ENCODE results near the gene FUT8.
A peak's percentile ranks its signal among the peaks of the same experiment; 100 is the strongest.

The FUT8 gene

DNA sequence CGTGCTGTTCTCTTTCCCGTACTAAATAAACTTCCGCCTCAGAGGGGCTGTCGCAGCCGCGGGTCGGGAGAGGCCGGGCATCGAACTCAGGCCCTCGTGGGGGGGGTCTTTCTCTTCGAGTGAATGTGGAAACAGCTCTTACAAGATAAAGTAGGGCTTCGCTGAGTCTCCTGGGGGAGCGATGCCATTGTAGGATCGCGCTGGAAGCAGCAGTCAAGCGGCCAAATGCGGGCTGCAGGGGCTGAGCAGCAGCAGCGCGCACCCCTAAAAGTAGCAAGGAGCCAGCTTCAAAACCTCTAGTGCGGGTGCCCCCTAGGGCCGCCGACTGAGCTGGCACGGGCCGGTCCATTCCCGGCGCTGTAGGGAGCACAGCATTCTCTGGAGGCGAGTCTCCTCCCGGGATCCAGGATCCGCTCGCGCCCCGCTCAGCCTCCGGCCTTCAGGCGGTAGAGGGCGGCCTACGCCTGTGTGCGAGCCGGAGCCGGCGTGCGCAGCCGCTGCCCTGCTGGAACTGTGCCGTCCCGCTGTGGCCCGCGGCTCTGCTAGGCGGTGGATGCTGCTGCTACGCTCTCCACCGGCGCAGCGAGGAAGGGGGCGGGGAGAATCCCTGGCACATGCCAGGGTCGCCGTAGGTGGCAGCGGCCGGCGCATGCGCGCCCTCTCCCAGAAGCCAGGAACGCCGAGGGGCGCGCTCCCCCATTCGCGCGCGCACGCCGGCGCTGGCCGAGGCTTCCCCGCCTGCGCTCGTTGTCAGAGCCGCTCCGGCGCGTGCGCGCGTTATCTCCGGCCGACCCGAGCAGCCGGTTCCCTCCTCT, at the start of gene FUT8:
Gene FUT8 (plus strand): TSS at position 699 of the 815 bp plus-strand sequence. CDS start 148,834 bp downstream, outside the sequence.
- DNase-seq (ENCODE audit: low read depth): peak; percentile 94

- DNase-seq (ENCODE audit: low read depth): no peak
These were observed 45.5 kb upstream of the FUT8 start for GRCh38 chr14:65366802-65367565.

DNA sequence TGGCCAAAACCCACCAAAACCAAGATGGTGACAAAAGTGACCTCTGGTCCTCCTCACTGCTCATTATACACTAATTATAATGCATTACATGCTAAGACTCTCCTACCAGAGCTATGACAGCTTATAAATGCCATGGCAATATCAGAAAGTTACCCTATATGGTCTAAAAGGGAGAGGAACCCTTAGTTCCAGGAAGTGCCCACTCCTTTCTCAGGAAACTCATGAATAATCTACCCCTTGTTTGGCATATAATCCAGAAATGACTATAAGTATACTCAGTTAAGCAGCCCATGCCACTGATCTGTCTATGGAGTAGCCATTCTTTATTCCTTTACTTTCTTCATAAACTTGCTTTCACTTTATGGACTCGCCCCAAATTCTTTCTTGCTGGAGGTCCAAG, 43.0 kb upstream of the FUT8 start:
- no peak for DNase-seq (ENCODE audit: low read depth)

GRCh38 chr14:65370801-65371248, 41.7 kb upstream of the FUT8 start:
- DNase-seq (ENCODE audit: low read depth): no peak

GRCh38 chr14:65371784-65372183, 40.7 kb upstream of the FUT8 start:
- no peak for DNase-seq (ENCODE audit: low read depth)

- no peak for DNase-seq (ENCODE audit: low read depth)
These were observed 39.4 kb upstream of the FUT8 start for GRCh38 chr14:65373016-65373670.

DNA sequence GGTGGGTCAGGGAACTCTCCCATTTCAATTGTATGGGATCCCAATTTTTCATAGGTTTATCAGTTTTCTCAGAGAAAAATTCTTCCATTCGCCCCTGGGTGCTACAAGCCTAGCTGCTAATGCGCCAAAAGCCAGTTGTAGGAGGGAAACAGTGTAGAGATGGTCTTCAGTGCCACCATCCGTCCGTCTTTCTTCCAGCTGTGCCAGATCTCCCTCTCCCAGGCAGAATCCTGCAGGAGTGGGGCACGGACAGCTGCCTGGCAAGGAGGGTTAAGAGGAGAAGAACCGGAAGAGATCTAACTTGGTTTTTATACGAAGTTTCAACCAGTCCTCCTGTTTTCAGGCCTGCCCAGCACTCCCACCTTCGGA, 38.9 kb upstream of the FUT8 start:
- no peak for DNase-seq (ENCODE audit: low read depth)

GRCh38 chr14:65377576-65377975, 35.0 kb upstream of the FUT8 start:
- DNase-seq (ENCODE audit: low read depth): no peak

- DNase-seq (ENCODE audit: low read depth): no peak
These were observed 29.9 kb upstream of the FUT8 start for GRCh38 chr14:65382586-65382985.

DNA sequence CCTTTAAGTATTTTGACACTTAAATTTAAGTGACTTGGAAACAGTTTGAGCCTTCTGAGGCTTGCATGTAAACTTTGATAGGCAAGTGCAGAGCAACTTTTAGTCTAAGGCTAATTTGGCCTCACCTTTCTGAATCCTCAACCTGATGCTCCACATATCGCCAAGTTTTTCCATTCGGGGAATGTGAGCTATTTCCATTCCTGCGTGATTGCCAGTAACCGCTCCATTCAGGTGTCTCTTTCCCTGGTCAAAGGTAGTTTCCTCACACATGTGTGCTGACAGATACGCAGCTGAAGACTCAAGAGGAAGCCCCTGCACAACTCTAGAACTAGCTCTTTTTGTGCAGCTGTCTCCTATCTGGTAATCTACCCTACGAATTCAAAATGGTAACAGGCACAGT, 25.4 kb upstream of the FUT8 start:
- DNase-seq (ENCODE audit: low read depth): no peak

DNA sequence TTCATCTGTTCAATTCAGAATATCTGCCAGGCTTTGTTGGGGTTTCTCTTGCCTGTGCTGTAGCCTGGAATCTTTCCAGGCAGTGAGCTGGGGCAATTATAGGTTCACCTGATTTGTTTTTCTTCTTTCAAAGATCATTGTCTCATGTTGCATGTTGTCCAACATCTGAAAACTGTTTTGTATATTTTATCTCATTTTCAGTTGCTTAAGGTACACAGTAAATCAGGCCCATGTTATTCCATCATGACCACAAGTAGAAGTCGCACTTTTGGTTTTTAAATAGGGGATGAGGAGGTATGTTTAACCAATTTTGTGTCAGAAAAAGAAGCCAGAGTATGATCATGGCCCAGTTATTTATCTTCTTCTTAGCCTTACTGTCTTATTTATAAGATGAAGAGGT, 24.9 kb upstream of the FUT8 start:
- no peak for DNase-seq (ENCODE audit: low read depth)

DNA sequence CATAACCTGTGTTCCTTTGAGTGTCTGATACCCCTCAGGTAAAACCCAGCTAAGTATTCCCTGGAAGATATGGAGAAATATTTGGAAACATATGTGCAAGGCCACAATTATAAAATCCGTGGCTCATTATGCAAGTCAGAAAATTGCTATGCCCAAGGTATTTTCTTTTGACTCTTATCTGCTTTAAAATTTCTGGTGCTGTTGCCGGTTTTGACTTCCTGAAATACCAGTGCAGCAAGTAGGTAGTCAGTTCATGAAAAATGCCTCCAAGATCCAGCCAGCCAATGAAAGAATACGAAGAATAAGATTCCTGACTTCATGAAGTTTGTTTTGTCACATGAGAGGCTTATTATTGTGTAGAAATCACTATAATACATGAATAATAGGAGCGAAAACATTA, 20.2 kb upstream of the FUT8 start:
- no peak for DNase-seq (ENCODE audit: low read depth)

- DNase-seq (ENCODE audit: low read depth): no peak
These were observed 16.2 kb upstream of the FUT8 start for GRCh38 chr14:65396082-65396910.

GRCh38 chr14:65403231-65403630, 9.3 kb upstream of the FUT8 start:
- no peak for DNase-seq (ENCODE audit: low read depth)

GRCh38 chr14:65408113-65408512, 4.4 kb upstream of the FUT8 start:
- DNase-seq (ENCODE audit: low read depth): no peak

DNA sequence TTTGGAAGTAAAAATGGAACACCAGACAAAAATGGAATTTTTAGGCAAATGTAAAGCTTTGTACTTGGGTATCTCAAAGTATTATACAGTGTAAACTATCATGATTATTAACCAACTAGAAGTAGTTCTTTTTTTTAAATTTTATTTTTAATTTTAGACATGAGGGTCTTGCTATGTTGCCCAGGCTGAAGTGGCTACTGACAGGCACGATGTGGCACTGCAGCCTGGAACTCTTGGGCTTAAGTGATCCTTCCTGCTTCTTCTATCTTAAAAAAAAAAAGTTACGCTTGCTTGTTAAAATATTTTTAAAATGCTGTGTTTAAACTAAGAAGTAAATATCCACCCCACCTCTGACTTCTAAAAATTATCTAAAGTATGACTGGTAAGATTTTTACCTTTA, 1.9 kb upstream of the FUT8 start:
- no peak for DNase-seq (ENCODE audit: low read depth)

DNA sequence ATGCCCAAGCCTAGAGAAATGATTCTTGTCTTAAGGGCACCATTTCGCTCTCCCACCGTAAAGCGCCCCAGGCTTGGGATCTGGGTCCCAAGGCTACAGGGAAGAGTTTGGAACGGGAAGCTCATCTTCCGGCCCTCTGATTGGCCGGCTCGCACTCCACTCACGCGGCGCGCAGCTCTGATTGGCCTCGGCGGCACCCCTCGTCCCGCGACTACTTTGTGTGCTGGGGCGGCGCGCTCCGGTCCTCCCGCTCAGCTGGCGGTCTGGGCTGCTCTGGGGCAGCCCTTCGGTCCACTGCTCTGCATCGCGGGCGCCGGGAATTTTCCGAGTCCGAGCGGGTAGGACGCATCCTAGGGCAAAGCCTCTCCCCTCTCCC, 886 bp upstream of the FUT8 start:
- peak; percentile 65 for DNase-seq (ENCODE audit: low read depth)

DNA sequence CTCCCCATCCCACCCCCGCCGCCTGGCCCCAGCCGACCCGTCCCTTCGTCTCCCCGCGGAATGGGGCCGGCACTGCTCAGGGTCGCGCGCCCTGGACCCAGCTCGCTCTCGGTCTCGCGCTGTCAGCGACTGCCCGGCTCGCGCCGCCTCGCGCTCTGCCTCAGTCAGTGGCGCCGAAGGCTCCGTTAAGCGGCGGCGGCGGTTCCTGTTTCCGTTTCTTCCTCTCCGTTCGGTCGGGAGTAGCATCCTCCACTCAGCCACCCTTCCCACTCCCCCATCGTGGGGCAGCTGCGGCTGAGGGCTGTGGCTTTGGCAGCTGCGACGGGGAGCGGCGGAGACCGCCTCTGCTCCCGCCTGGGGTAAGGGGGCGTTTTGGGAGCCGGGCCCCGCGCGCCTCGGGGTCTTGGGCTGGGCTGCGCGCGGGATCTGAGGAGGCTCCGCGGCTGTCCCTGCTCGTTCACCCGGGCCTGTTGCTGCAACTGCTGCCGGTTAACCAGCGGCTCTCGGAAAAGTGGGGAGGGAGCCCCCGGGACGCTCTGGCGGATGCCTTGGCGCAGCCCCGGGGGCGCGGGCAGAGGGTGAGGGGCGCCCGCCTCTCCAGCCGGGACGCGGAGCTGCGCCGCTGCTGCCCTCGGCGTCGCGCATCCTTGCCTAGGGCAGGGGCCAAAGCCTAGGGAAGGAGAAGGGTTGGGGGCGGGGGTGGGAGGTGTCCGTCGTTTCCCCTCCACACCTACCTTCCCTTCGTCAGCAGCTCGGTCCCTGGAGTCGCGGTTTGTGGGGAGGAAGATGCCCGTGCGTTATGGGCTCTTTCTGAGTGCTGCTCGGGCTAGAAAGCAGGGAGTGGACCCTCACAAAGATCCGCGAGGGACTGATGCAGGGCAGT, 567 bp downstream of the FUT8 start:
- peak; percentile 3 for DNase-seq (ENCODE audit: low read depth)

DNA sequence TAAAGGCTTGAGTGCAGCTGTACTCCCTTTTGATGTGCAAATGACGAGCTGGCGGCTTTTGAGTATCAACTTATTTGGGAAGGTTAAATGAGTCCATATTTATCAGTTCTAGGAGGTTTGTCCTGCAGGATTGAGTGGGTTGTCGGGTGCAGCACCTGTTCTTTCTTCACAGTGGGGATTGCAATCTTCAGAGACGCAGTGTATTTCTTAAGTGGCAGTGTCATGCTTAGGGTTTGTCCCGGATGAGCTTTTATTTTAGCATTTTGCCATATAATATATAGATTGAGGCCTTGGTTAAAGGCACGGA, 1.2 kb downstream of the FUT8 start:
- no peak for DNase-seq (ENCODE audit: low read depth)

- no peak for DNase-seq (ENCODE audit: low read depth)
These were observed 2.5 kb downstream of the FUT8 start for GRCh38 chr14:65414961-65415589.

GRCh38 chr14:65415613-65416012, 3.1 kb downstream of the FUT8 start:
- DNase-seq (ENCODE audit: low read depth): no peak

Data from stimulated activated CD8-positive, alpha-beta memory T cell treated with anti-CD3 and anti-CD28 coated beads, Interleukin-12 subunit alpha, Interleukin-12 subunit beta, amount 100 ng/mL, for 4 hours (primary cell).